OCI-LY1 (cell line): ENCODE measurements around the gene PRAME.

Source experiments
- H2AFZ ChIP-seq: fragments of 200-600 bp; sonication (generic), shearing (Covaris generic); 2 replicates; pipeline ENCODE4 v1.6.0; 2014; ENCODE audit warnings: antibody characterized with exemption, mild to moderate bottlenecking, low read length
- H3F3A ChIP-seq: fragments of 200-600 bp; sonication (generic), shearing (Covaris generic); 2 replicates; pipeline ENCODE4 v1.6.0; 2014; ENCODE audit warnings: mild to moderate bottlenecking, antibody characterized with exemption, low read length, moderate library complexity; ENCODE audit not compliant: insufficient read depth
- H3K27ac ChIP-seq: fragments of 200-600 bp; sonication (generic); 2 replicates; pipeline ENCODE4 v1.5.1; 2014; ENCODE audit warnings: low read length, mixed run types, mild to moderate bottlenecking, low read depth; ENCODE audit not compliant: poor library complexity, severe bottlenecking
- H3K27me3 ChIP-seq: fragments of 200-600 bp; sonication (generic); 2 replicates; pipeline ENCODE4 v1.6.0; 2014; ENCODE audit warnings: antibody characterized with exemption, mild to moderate bottlenecking, low read length, moderate library complexity; ENCODE audit not compliant: insufficient read depth
- H3K36me3 ChIP-seq: fragments of 200-600 bp; sonication (generic); 2 replicates; pipeline ENCODE4 v1.6.1; 2014; ENCODE audit warnings: mild to moderate bottlenecking, antibody characterized with exemption, low read length, moderate library complexity, mixed read lengths; ENCODE audit not compliant: insufficient read depth
- H3K4me1 ChIP-seq: fragments of 200-600 bp; sonication (generic); 2 replicates; pipeline ENCODE4 v1.5.1; 2014; ENCODE audit warnings: mild to moderate bottlenecking, low read length, moderate library complexity; ENCODE audit not compliant: insufficient read depth, severe bottlenecking
- H3K4me2 ChIP-seq: fragments of 200-600 bp; sonication (generic), shearing (Covaris generic); 2 replicates; pipeline ENCODE4 v1.6.1; 2014; ENCODE audit warnings: low read length
- H3K4me3 ChIP-seq: fragments of 200-600 bp; sonication (generic); 2 replicates; pipeline ENCODE4 v1.5.1; 2014; ENCODE audit warnings: low read length, low read depth, mild to moderate bottlenecking, mixed read lengths; ENCODE audit not compliant: poor library complexity, severe bottlenecking
- H3K79me2 ChIP-seq: fragments of 200-600 bp; shearing (Covaris generic); 2 replicates; pipeline ENCODE4 v1.6.1; 2016; ENCODE audit warnings: mixed run types, low read length, mixed read lengths; ENCODE audit not compliant: insufficient read depth
- H3K9ac ChIP-seq: fragments of 200-600 bp; sonication (generic), shearing (Covaris generic); 2 replicates; pipeline ENCODE4 v1.6.1; 2014; ENCODE audit warnings: mild to moderate bottlenecking, low read length, mixed read lengths
- H3K9me2 ChIP-seq: fragments of 200-600 bp; sonication (generic), shearing (Covaris generic); 2 replicates; pipeline ENCODE4 v1.6.1; 2014; ENCODE audit warnings: low read depth, mild to moderate bottlenecking, low read length, mixed read lengths
- H3K9me3 ChIP-seq: fragments of 200-600 bp; shearing (Covaris generic); 2 replicates; pipeline ENCODE4 v1.6.1; 2014; ENCODE audit warnings: low read length, mixed read lengths
- H4K20me1 ChIP-seq: fragments of 200-600 bp; sonication (generic), shearing (Covaris generic); 2 replicates; pipeline ENCODE4 v1.6.0; 2016; ENCODE audit warnings: mild to moderate bottlenecking, low read length; ENCODE audit not compliant: insufficient read depth
- EZH2 ChIP-seq: fragments of 200-600 bp; sonication (generic), shearing (Covaris generic); IDR thresholded peaks from 2 replicates; pipeline ENCODE4 v1.8.0; 2017; ENCODE audit warnings: borderline replicate concordance, mixed run types, mild to moderate bottlenecking, antibody characterized with exemption, low read length, moderate library complexity, mixed read lengths
- TF ChIP-seq, protein P1 (sequence below): fragments of 200-600 bp; sonication (generic), shearing (Covaris generic); IDR thresholded peaks from 2 replicates; pipeline ENCODE4 v1.5.1; 2017; ENCODE audit warnings: mild to moderate bottlenecking, antibody characterized with exemption, low read length, moderate library complexity, mixed read lengths

Gene PRAME

GRCh38 chr22:22590136-22590891 lies 31.2 kb upstream of the PRAME start:
- Histone ChIP-seq H3K9ac (no peak overlapping the region), H3K79me2 (no peaks in the 10 kb centered on the region), H3K4me2 (no peak overlapping the region), H3K36me3 (no peaks in the 10 kb centered on the region), H3K27ac (no peak overlapping the region), H3K27me3 (no peaks in the 10 kb centered on the region), H4K20me1 (no peaks in the 10 kb centered on the region), H2AFZ (no peak overlapping the region), H3K9me3 (no peaks in the 10 kb centered on the region), H3F3A (no peaks in the 10 kb centered on the region), H3K9me2 (no peaks in the 10 kb centered on the region), H3K4me1 (peaks cover 35% of the 10 kb centered on the region), H3K4me3 (no peak overlapping the region)
- no peak for TF ChIP-seq EZH2
- TF ChIP-seq, protein P1, sequence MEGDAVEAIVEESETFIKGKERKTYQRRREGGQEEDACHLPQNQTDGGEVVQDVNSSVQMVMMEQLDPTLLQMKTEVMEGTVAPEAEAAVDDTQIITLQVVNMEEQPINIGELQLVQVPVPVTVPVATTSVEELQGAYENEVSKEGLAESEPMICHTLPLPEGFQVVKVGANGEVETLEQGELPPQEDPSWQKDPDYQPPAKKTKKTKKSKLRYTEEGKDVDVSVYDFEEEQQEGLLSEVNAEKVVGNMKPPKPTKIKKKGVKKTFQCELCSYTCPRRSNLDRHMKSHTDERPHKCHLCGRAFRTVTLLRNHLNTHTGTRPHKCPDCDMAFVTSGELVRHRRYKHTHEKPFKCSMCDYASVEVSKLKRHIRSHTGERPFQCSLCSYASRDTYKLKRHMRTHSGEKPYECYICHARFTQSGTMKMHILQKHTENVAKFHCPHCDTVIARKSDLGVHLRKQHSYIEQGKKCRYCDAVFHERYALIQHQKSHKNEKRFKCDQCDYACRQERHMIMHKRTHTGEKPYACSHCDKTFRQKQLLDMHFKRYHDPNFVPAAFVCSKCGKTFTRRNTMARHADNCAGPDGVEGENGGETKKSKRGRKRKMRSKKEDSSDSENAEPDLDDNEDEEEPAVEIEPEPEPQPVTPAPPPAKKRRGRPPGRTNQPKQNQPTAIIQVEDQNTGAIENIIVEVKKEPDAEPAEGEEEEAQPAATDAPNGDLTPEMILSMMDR: no peak

- Histone ChIP-seq H4K20me1 (no peaks in the 10 kb centered on the region), H3K9me3 (no peaks in the 10 kb centered on the region), H3K36me3 (no peaks in the 10 kb centered on the region), H3F3A (no peaks in the 10 kb centered on the region), H3K4me3 (no peak overlapping the region), H3K4me2 (no peak overlapping the region), H3K4me1 (peaks cover 28% of the 10 kb centered on the region), H2AFZ (no peak overlapping the region), H3K27ac (no peak overlapping the region), H3K9ac (no peak overlapping the region), H3K27me3 (no peaks in the 10 kb centered on the region), H3K79me2 (no peaks in the 10 kb centered on the region), H3K9me2 (no peaks in the 10 kb centered on the region)
- TF ChIP-seq, protein P1: no peak
- TF ChIP-seq EZH2: no peak
These were observed 29.6 kb upstream of the PRAME start for GRCh38 chr22:22588485-22589164.

- no peak overlapping the region for H2AFZ ChIP-seq
- TF ChIP-seq, protein P1: no peak
- no peak for TF ChIP-seq EZH2
- H3F3A ChIP-seq: no peaks in the 10 kb centered on the region
These were observed 28.6 kb upstream of the PRAME start for GRCh38 chr22:22587577-22588188.

More at GRCh38 chr22:22587577-22588188, 28.6 kb upstream of the PRAME start:
- H3K79me2 ChIP-seq: no peaks in the 10 kb centered on the region
- H3K9ac ChIP-seq: no peak overlapping the region
- H3K9me2 ChIP-seq: no peaks in the 10 kb centered on the region
- H3K9me3 ChIP-seq: no peaks in the 10 kb centered on the region
- no peaks in the 10 kb centered on the region for H4K20me1 ChIP-seq
- peaks cover 28% of the 10 kb centered on the region for H3K4me1 ChIP-seq
- H3K4me2 ChIP-seq: no peak overlapping the region
- H3K4me3 ChIP-seq: no peak overlapping the region
- H3K27me3 ChIP-seq: no peaks in the 10 kb centered on the region
- no peaks in the 10 kb centered on the region for H3K36me3 ChIP-seq
- H3K27ac ChIP-seq: no peak overlapping the region
